CD4-positive, alpha-beta T cell treated with Interleukin-21 for 1 hour (primary cell): ENCODE results near the gene MARCHF3.
"Not testable (repeated sequence)": the region's sequence is repeated elsewhere in the genome, so short reads cannot be mapped to it uniquely, and the experiment has no call there.

ENCODE experiments used
- DNase-seq: peaks from one replicate; pipeline ENCODE4 v3.0.0-alpha.2; 2020

MARCHF3 gene

GRCh38 chr5:127046343-127047072 lies 16.1 kb upstream of the MARCHF3 start:
- no peak for DNase-seq

GRCh38 chr5:127042593-127042992 lies 12.2 kb upstream of the MARCHF3 start:
- DNase-seq, result no peak

- no peak for DNase-seq
Measured at GRCh38 chr5:127041571-127041970, 11.2 kb upstream of the MARCHF3 start.

GRCh38 chr5:127040796-127041520 lies 10.6 kb upstream of the MARCHF3 start:
- no peak for DNase-seq

- no peak for DNase-seq
Measured at GRCh38 chr5:127038550-127038949, 8.2 kb upstream of the MARCHF3 start.

GRCh38 chr5:127031863-127032232 lies 1.5 kb upstream of the MARCHF3 start:
- no peak for DNase-seq

- DNase-seq, result peak; percentile 23
Measured at GRCh38 chr5:127031147-127031862, 947 bp upstream of the MARCHF3 start.

- DNase-seq, result peak; percentile 45
Measured at GRCh38 chr5:127029581-127030258, 638 bp downstream of the MARCHF3 start.

- no peak for DNase-seq
Measured at GRCh38 chr5:127028822-127029457, 1.4 kb downstream of the MARCHF3 start.

GRCh38 chr5:127027539-127027938 lies 2.8 kb downstream of the MARCHF3 start:
- DNase-seq, result no peak

- DNase-seq, result no peak
Measured at GRCh38 chr5:127026166-127026565, 4.2 kb downstream of the MARCHF3 start.

- DNase-seq, result no peak
Measured at GRCh38 chr5:127025467-127025866, 4.9 kb downstream of the MARCHF3 start.

- DNase-seq, result no peak
Measured at GRCh38 chr5:127024821-127025220, 5.5 kb downstream of the MARCHF3 start.

- not testable (repeated sequence) for DNase-seq
Measured at GRCh38 chr5:127023552-127024191, 6.7 kb downstream of the MARCHF3 start.

GRCh38 chr5:127022846-127023245 lies 7.5 kb downstream of the MARCHF3 start:
- DNase-seq, result no peak

GRCh38 chr5:127019928-127020327 lies 10.4 kb downstream of the MARCHF3 start:
- no peak for DNase-seq

- DNase-seq, result not testable (repeated sequence)
Measured at GRCh38 chr5:127016722-127017121, 13.6 kb downstream of the MARCHF3 start.

GRCh38 chr5:127015716-127016115 lies 14.6 kb downstream of the MARCHF3 start:
- no peak for DNase-seq

GRCh38 chr5:127014573-127014972 lies 15.8 kb downstream of the MARCHF3 start:
- no peak for DNase-seq

GRCh38 chr5:127013407-127013806 lies 17.0 kb downstream of the MARCHF3 start:
- no peak for DNase-seq

GRCh38 chr5:127012916-127013315 lies 17.4 kb downstream of the MARCHF3 start:
- DNase-seq, result no peak

- peak; percentile 4 for DNase-seq
Measured at GRCh38 chr5:127011961-127012644, 18.3 kb downstream of the MARCHF3 start.
